Choroid plexus epithelial cell (primary cell): Measurements from ENCODE around the gene ITGA1.

Experiments
- DNase-seq: peaks from one replicate; pipeline ENCODE4 v3.0.0-alpha.2; 2010; ENCODE audit warnings: low read depth
- H3K4me3 ChIP-seq: 2 replicates; pipeline ENCODE4 v1.5.1; 2011; ENCODE audit warnings: low read depth, mild to moderate bottlenecking, control low read depth, low read length, moderate library complexity
- TF ChIP-seq, protein P1 (sequence below): conservative IDR thresholded peaks from 2 replicates; pipeline ENCODE4 v1.5.1; 2011; ENCODE audit warnings: low read depth, mild to moderate bottlenecking, control low read depth, inconsistent platforms, low read length, moderate library complexity

The ITGA1 gene

DNA sequence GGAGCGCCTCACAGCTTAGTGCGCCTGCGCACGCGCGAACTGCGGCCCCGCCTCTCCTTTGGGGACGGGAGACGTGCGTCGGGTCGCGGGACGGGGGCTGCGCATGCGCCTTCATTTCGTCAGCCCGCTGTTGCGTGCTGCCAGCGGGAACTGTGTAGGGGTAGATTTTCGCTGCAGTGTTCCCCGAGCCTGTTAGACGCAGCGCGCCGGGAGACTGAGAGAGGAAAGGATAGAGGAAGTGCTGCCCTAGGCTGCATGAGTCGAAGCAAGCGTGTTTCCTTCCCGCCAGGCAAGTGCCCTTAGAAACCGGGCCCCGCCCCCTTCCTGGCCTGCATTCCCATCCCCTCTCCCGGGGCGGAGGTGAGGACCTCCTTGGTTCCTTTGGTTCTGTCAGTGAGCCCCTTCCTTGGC, 12.3 kb downstream of the ITGA1 start:
- peak overlapping the region; percentile 75 for H3K4me3 ChIP-seq
- TF ChIP-seq, protein P1, sequence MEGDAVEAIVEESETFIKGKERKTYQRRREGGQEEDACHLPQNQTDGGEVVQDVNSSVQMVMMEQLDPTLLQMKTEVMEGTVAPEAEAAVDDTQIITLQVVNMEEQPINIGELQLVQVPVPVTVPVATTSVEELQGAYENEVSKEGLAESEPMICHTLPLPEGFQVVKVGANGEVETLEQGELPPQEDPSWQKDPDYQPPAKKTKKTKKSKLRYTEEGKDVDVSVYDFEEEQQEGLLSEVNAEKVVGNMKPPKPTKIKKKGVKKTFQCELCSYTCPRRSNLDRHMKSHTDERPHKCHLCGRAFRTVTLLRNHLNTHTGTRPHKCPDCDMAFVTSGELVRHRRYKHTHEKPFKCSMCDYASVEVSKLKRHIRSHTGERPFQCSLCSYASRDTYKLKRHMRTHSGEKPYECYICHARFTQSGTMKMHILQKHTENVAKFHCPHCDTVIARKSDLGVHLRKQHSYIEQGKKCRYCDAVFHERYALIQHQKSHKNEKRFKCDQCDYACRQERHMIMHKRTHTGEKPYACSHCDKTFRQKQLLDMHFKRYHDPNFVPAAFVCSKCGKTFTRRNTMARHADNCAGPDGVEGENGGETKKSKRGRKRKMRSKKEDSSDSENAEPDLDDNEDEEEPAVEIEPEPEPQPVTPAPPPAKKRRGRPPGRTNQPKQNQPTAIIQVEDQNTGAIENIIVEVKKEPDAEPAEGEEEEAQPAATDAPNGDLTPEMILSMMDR: no peak
- peak; percentile 97 for DNase-seq

DNA sequence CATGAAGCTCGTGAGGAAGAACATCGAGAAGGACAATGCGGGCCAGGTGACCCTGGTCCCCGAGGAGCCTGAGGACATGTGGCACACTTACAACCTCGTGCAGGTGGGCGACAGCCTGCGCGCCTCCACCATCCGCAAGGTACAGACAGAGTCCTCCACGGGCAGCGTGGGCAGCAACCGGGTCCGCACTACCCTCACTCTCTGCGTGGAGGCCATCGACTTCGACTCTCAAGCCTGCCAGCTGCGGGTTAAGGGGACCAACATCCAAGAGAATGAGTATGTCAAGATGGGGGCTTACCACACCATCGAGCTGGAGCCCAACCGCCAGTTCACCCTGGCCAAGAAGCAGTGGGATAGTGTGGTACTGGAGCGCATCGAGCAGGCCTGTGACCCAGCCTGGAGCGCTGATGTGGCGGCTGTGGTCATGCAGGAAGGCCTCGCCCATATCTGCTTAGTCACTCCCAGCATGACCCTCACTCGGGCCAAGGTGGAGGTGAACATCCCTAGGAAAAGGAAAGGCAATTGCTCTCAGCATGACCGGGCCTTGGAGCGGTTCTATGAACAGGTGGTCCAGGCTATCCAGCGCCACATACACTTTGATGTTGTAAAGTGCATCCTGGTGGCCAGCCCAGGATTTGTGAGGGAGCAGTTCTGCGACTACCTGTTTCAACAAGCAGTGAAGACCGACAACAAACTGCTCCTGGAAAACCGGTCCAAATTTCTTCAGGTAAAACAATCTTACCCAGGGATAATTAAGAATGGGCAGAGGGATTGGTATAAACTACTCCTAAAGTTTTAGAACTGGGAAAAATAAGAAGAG, 12.9 kb downstream of the ITGA1 start:
- H3K4me3 ChIP-seq: peak overlapping the region; percentile 75
- TF ChIP-seq, protein P1: peak; percentile 39
- peak; percentile 84 for DNase-seq

DNA sequence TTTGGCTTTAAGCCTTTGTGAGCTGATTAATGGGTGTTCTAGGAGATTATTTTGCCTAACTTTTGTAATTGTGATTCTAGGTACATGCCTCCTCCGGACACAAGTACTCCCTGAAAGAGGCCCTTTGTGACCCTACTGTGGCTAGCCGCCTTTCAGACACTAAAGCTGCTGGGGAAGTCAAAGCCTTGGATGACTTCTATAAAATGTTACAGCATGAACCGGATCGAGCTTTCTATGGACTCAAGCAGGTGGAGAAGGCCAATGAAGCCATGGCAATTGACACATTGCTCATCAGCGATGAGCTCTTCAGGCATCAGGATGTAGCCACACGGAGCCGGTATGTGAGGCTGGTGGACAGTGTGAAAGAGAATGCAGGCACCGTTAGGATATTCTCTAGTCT, 13.6 kb downstream of the ITGA1 start:
- peak; percentile 54 for DNase-seq
- TF ChIP-seq, protein P1: no peak
- H3K4me3 ChIP-seq: peak overlapping the region; percentile 75

DNA sequence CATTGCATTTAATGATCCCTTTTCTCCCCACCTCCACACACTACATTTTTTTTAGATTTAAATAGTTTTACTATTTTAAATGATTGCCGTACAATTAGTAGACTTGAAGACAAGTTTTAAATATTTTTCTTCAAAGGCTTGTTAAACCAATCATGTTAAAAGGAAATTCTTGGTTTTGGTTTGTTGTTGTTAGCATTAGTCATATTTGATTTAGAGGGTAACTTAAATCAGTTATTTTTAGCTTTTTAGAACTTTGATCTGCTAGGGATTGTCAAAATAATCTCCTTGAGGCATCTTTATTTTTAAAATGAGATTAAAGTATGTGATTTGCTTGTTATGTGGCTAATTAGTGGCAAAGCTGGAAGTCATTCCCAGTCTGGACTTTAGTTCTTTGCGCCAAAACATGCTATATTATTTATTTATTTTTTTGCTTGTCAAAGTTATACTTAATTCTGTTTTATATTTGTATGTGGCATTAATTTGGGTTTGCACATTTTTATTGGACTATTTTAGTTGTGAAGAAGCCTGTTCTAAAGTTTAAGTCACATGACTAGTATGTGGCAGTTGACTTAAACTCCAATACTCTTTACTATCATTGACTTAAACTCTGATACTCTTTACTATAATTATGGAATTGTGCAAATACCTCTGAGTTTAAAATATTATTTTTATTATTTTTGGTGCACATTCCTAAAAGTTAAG, 14.7 kb downstream of the ITGA1 start:
- no peak for DNase-seq
- TF ChIP-seq, protein P1: no peak
- peak overlapping the region; percentile 75 for H3K4me3 ChIP-seq

DNA sequence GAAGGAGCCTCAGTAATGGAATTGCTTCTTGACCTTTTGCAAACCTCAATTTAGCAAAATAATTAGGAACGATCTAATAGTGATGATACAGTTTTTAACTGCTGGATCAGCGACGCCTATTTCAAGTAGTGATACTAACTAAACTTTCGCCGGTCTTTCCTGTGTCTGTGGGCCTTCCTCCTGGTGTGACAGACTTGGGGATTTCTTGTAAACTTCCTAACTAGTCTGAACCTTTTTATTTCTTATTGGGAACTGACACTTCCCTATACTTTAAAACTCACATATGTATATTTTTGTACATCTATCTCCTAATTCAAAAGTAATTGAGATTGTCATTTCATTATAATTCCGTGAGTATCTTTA, 15.2 kb downstream of the ITGA1 start:
- TF ChIP-seq, protein P1: no peak
- DNase-seq: no peak
- peak overlapping the region; percentile 75 for H3K4me3 ChIP-seq

DNA sequence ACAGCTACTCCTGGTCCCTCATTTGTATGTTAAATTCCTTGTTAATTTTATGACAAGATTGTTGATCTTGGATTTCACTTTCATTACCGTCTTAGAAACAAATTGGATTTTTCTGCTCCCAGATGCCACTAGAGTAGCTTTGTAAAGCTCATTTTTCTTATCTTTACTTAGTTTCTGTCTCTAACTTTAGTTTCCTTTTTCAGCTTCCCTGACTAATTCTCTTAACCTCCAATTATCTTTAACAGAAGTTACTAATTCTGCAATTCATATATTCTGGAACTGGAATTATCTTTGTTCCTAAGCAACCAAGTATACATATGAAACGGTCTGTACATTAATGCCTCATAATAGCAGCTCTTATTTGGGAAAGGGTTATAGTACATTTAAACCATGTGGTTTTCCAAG, 16.7 kb downstream of the ITGA1 start:
- H3K4me3 ChIP-seq: peak overlapping the region; percentile 26
- TF ChIP-seq, protein P1: no peak
- no peak for DNase-seq
